COLO668 (cell line): ENCODE measurements around the gene SMPD3.
A peak's percentile ranks its signal among the peaks of the same experiment; 100 is the strongest.

Source experiments
- DNase-seq: peaks from one replicate; lab custom pipeline; 2025; ENCODE audit not compliant: unreplicated experiment; lab: John Stamatoyannopoulos, UW

SMPD3 gene

DNA sequence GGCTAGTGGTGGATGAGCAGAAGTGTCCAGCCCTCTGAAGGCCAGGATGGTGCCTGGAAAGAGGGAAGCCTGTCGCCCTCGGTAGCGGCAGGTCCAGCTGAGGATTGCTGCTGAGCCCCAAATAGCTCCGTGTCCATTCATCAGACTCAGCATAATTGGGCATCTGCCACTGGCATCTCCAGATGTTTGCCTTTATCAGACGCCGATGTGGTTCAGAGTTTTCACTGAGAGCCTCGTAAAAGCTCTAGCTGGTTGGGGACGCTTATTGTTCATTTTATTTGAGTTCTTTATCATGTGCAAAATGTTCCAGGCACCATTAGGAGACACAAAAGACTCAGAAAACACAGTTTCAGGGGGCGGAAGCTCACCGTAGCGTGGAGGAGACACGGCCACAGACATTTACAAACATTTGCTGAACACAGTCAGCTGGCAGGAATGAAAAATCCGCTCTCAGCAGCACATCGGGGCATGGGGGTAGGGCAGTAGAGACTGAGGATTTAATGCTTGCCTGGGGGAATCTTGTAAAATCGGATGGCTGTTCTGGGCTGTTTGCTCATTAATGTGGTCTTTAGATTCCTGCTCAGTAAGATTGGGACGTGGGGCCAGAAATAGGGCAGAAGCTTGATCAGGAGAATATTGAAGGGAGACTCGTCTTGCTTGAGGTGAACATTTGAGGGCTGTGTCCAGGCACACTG is 41.7 kb downstream of the SMPD3 start:
- DNase-seq, result peak; percentile 71

DNA sequence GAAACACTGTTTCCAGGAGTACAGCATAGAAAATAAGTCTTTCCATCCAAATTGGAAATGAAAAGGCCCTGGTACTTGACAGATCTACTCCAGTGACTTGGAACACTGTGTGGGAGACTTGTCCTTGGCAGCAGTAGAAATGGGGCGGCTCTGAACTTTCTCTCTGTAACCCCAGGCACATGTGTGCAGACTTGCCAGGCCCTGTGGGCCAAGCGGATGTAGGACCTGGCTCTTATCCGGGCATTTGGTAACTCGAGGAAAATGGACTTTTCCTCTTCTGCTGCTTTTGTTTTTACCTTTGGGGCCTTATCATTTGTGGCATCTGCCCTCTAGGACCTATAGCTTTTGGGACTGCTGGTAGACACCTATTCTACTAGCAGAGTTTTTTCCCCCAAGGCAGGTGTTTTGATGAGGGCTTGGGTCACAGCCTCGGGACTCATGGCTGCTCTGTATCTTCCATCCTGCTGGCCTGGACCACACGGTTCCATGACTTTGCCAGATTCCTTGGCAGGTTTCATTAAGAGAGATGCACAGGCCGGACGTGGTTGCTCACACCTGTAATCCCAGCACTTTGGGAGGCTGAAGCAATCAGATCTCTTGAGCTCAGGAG is 43.5 kb downstream of the SMPD3 start:
- DNase-seq, result no peak

- DNase-seq, result no peak
These were observed 44.6 kb downstream of the SMPD3 start for GRCh38 chr16:68403704-68404103.

DNA sequence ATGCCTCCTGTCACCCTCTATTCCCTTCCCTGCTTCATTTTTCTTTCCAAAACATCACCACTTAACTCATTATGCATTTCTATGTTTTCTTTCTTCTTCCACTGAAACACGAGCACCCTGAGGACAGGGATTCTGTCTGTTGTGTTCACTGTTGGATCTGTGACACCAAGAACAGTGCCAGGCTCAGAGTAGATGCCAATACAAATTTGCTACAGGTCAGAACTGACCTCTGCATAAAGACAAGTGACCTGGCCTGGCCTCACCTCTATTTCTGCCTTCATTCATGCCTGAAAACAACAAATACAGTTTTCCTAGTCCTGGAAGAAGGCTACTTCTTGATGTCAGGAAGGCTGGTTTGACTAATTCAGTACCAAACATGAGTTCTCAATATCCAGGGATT is 45.1 kb downstream of the SMPD3 start:
- no peak for DNase-seq

DNA sequence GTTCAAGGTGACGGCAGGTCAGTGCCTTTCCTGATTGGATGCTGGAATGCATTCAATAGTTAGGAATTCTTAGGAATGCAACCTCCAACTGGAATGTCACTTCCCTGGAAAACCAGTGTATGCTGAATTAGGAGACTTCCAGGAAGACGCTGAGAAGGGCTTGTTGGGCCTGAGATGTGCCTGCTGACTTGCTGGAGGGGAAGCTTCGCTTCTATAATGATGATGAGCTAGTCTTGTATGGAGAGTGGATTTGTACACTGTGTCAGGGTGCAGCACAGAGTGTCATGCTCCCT is 45.6 kb downstream of the SMPD3 start:
- no peak for DNase-seq

DNA sequence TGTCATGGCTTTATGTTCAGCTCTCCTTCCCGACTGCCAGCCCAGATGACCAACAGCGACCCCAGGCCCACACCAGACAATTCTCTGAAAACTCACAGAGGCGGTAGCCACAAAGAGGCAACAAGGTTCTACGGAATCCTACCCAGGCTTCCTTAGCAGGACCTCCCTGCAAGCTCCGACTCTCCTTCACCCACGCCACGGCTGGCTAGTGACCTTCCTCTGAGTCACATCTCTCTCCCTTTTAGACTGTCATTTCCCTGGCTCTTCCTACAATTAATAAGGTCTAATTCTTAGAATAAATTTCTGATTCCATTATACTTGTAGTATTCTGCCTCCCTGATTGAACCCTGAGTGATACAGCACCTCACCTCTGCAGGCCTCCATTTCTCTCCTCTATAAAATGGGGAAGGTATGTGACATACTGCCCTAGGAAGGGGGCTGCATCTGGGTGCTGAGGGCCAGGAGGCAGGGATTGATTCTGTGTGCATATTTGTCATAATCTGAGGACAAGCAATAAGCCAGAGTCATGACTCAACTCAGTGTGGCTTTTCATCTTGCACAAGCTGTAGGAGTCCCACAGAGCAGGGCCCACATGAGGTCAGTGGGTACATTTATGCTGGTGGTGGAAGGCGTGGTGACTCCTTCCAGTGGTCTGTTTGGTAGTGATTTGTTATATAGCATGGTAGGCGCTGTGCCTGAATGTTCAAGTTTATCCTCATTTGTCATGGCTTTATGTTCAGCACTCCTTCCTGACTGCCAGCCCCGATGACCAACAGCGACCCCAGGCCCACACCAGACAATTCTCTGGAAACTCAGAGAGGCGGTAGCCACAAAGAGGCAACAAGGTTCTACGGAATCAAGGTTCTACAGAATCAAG is 46.2 kb downstream of the SMPD3 start:
- no peak for DNase-seq

- no peak for DNase-seq
These were observed 47.3 kb downstream of the SMPD3 start for GRCh38 chr16:68400924-68401460.

GRCh38 chr16:68400083-68400923 is 48.0 kb downstream of the SMPD3 start:
- no peak for DNase-seq

- DNase-seq, result no peak
These were observed 48.9 kb downstream of the SMPD3 start for GRCh38 chr16:68399456-68399855.

- no peak for DNase-seq
These were observed 50.6 kb downstream of the SMPD3 start for GRCh38 chr16:68397710-68398201.

DNA sequence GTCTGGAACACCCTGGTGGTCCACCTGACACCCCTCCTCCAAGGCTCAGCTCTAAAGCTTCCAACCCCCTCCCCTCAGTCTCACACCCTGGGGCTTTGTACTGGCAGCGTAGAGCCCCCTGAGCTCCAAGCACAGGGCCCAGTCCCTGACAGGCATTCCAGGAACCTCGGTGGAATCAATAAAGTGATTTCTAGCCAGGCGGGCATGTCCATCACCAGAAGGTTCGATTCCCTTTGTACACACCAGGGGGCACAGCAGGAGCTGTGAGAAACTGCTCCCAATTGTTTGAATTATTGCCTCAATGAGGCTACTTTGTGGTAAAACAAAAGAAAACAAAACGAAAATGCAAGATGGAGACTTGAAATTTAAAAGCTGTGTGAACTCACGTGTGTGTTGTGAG is 51.8 kb downstream of the SMPD3 start:
- DNase-seq, result peak; percentile 51

GRCh38 chr16:68395815-68396214 is 52.5 kb downstream of the SMPD3 start:
- DNase-seq, result no peak

DNA sequence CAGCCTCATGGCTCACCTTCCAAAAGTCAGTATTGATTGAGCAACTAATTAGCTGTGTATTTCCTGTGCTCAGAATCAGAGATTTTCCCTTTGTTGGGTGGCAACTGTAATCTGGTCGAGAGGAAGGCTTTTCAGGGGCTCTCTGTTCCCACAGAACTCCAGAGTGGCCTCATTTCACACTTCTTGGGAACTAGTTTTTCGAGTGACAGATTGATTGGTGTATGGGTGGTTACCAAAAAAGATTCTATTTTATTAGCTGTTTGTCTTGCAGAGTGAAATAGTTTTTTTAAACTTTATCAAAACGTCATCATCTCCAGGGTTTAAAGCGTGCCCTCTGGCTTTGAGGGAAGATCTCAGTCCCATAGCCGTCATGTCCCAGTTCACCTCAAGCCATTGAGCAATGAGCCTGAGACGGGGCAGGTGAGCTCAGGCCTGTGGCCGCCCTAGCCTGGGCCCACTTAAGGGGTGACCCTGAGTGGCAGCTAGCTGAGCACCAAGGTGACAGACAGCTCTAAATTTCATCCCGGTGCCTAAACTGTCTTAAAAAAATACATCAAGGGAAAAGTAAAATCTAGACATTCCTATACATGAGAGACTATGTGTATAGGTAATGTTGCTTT is 53.0 kb downstream of the SMPD3 start:
- DNase-seq, result no peak

- DNase-seq, result no peak
These were observed 55.0 kb downstream of the SMPD3 start for GRCh38 chr16:68393333-68393732.

DNA sequence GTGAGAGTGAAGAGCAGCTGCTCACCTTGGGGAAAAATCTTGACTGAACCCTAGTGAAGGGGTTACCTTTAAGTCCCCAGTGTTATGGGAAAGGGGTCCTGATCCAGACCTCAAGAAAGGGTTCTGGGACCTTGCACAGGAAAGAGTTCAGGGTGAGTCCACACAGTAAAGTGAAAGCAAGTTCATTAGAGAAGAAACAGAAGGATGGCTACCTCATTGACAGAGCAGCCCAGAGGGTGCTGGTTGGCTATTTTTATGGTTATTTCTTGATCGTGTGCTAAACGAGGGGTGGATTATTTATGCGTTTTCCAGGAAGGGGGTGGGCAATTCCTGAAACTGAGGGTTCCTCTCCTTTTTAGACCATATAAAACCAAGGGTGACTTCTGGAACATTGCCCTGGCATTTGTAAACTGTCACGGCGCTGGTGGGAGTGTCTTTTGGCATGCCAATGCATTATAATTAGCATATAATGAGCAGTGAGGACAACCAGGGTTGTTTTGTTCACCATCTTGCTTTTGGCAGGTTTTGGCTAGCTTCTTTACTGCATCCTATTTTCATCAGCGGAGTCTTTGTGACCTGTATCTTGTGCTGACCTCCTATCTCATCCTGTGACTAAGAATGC is 58.4 kb downstream of the SMPD3 start:
- no peak for DNase-seq

DNA sequence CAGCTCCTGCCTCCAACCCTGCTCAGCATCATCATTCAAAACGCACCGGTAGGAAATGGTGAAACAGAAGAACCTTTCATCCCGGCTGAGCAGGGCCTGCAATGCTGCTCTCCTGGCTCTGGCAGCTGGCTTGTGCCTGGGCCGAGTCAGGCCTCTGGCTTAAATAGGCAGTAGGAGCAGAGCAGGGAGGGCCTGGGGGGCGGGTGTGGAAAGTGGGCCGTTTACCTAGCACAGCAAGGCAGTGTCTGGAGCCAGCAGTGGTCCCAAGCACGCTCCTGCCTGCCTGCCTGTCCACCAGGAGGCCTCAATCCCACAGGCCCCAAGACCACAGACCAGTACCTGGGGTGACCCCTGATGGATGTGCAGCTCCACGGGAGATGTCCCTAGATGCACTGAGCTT is 59.3 kb downstream of the SMPD3 start:
- no peak for DNase-seq

- no peak for DNase-seq
These were observed 60.2 kb downstream of the SMPD3 start for GRCh38 chr16:68388124-68388523.

GRCh38 chr16:68387301-68387700 is 61.0 kb downstream of the SMPD3 start:
- no peak for DNase-seq

- DNase-seq, result peak; percentile 74
These were observed 61.7 kb downstream of the SMPD3 start for GRCh38 chr16:68386628-68387027.

GRCh38 chr16:68385371-68385770 is 62.9 kb downstream of the SMPD3 start:
- DNase-seq, result no peak
